ENCODE data around the gene MUCL3.
"Not testable (repeated sequence)": the region's sequence is repeated elsewhere in the genome, so short reads cannot be mapped to it uniquely, and the experiment has no call there.

The MUCL3 gene

GRCh38 chr6:30944051-30944450 is 3.3 kb downstream of the MUCL3 start:
- no peak for DNase-seq (ENCODE audit: low read depth in 2 of 2)

GRCh38 chr6:30945281-30945680 is 4.5 kb downstream of the MUCL3 start:
- DNase-seq (ENCODE audit: low read depth in 2 of 2): no peak

GRCh38 chr6:30947231-30947630 is 6.5 kb downstream of the MUCL3 start:
- no peak for DNase-seq (ENCODE audit: low read depth in 2 of 2)

GRCh38 chr6:30948811-30949210 is 8.0 kb downstream of the MUCL3 start:
- DNase-seq (ENCODE audit: low read depth in 2 of 2): no peak

GRCh38 chr6:30951907-30952469 is 11.2 kb downstream of the MUCL3 start:
- DNase-seq (ENCODE audit: low read depth in 2 of 2): no peak

GRCh38 chr6:30954631-30955366 is 14.0 kb downstream of the MUCL3 start:
- no peak for DNase-seq (ENCODE audit: low read depth in 2 of 2)

GRCh38 chr6:30955367-30956042 is 14.7 kb downstream of the MUCL3 start:
- peak; percentile 57 to 75 for DNase-seq (ENCODE audit: low read depth in 2 of 2)

- no peak for DNase-seq (ENCODE audit: low read depth in 2 of 2)
These were observed 16.9 kb downstream of the MUCL3 start for GRCh38 chr6:30957716-30958115.

- no peak for DNase-seq (ENCODE audit: low read depth in 2 of 2)
These were observed 20.3 kb downstream of the MUCL3 start for GRCh38 chr6:30960907-30961673.

- DNase-seq (ENCODE audit: low read depth in 2 of 2): no peak
These were observed 21.9 kb downstream of the MUCL3 start for GRCh38 chr6:30962716-30963115.

- DNase-seq (ENCODE audit: low read depth in 2 of 2): no peak
These were observed 22.9 kb downstream of the MUCL3 start for GRCh38 chr6:30963641-30964040.

GRCh38 chr6:30964075-30964474 is 23.3 kb downstream of the MUCL3 start:
- no peak for DNase-seq (ENCODE audit: low read depth in 2 of 2)

GRCh38 chr6:30965140-30965601 is 24.4 kb downstream of the MUCL3 start:
- DNase-seq (ENCODE audit: low read depth in 2 of 2): no peak

- DNase-seq (ENCODE audit: low read depth in 2 of 2): no peak
These were observed 25.4 kb downstream of the MUCL3 start for GRCh38 chr6:30966154-30966553.

GRCh38 chr6:30969171-30969570 is 28.4 kb downstream of the MUCL3 start:
- DNase-seq (ENCODE audit: low read depth in 2 of 2): not testable (repeated sequence)

- DNase-seq (ENCODE audit: low read depth in 2 of 2): no peak
These were observed 30.2 kb downstream of the MUCL3 start for GRCh38 chr6:30970946-30971345.

GRCh38 chr6:30972816-30973215 is 32.0 kb downstream of the MUCL3 start:
- no peak for DNase-seq (ENCODE audit: low read depth in 2 of 2)

- DNase-seq (ENCODE audit: low read depth in 2 of 2): no peak
These were observed 33.9 kb downstream of the MUCL3 start for GRCh38 chr6:30974490-30975252.

- no peak for DNase-seq (ENCODE audit: low read depth in 2 of 2)
These were observed 38.4 kb downstream of the MUCL3 start for GRCh38 chr6:30979141-30979540.

GRCh38 chr6:30979690-30980089 is 38.9 kb downstream of the MUCL3 start:
- DNase-seq (ENCODE audit: low read depth in 2 of 2): no peak
